ENCODE results near the gene PJA2.
"Not testable (repeated sequence)": the region's sequence is repeated elsewhere in the genome, so short reads cannot be mapped to it uniquely, and the experiment has no call there.

The PJA2 gene

GRCh38 chr5:109409844-109410388, at the start of gene PJA2:
Gene PJA2, minus strand, starts transcription at chr5:109409974. Its CDS starts 26,541 bp downstream, at chr5:109383433.
- DNase-seq, result peak; percentile 99

- no peak for DNase-seq
Measured at GRCh38 chr5:109455598-109456096, 45.9 kb upstream of the PJA2 start.

- DNase-seq, result no peak
Measured at GRCh38 chr5:109454731-109455505, 45.1 kb upstream of the PJA2 start.

GRCh38 chr5:109453251-109453650, 43.5 kb upstream of the PJA2 start:
- no peak for DNase-seq

- DNase-seq, result no peak
Measured at GRCh38 chr5:109452661-109453060, 42.9 kb upstream of the PJA2 start.

- no peak for DNase-seq
Measured at GRCh38 chr5:109451146-109451545, 41.4 kb upstream of the PJA2 start.

- DNase-seq, result no peak
Measured at GRCh38 chr5:109450129-109450877, 40.5 kb upstream of the PJA2 start.

- no peak for DNase-seq
Measured at GRCh38 chr5:109448838-109449237, 39.1 kb upstream of the PJA2 start.

GRCh38 chr5:109439590-109439989, 29.8 kb upstream of the PJA2 start:
- no peak for DNase-seq

GRCh38 chr5:109426075-109426474, 16.3 kb upstream of the PJA2 start:
- no peak for DNase-seq

- DNase-seq, result not testable (repeated sequence)
Measured at GRCh38 chr5:109425521-109425920, 15.7 kb upstream of the PJA2 start.

GRCh38 chr5:109421956-109422355, 12.2 kb upstream of the PJA2 start:
- no peak for DNase-seq

- DNase-seq, result no peak
Measured at GRCh38 chr5:109418712-109419352, 9.1 kb upstream of the PJA2 start.

GRCh38 chr5:109416882-109417281, 7.1 kb upstream of the PJA2 start:
- no peak for DNase-seq

- DNase-seq, result not testable (repeated sequence)
Measured at GRCh38 chr5:109413921-109414461, 4.2 kb upstream of the PJA2 start.

- peak; percentile 44 for DNase-seq
Measured at GRCh38 chr5:109413458-109413857, 3.7 kb upstream of the PJA2 start.

GRCh38 chr5:109412981-109413402, 3.2 kb upstream of the PJA2 start:
- DNase-seq, result no peak

GRCh38 chr5:109411627-109412026, 1.9 kb upstream of the PJA2 start:
- peak; percentile 48 for DNase-seq

- no peak for DNase-seq
Measured at GRCh38 chr5:109411149-109411514, 1.4 kb upstream of the PJA2 start.

- DNase-seq, result peak; percentile 77
Measured at GRCh38 chr5:109410389-109411148, 795 bp upstream of the PJA2 start.

- DNase-seq, result peak; percentile 84
Measured at GRCh38 chr5:109408991-109409843, 557 bp downstream of the PJA2 start.

Data from hematopoietic multipotent progenitor cell treated with erythropoietin and hydrocortisone succinate and interleukin-3 and kit ligand, for 8 days (in vitro differentiated cells).